Duodenal mucosa (tissue), 2 donors: ENCODE results near the gene PPP2R5E.

Source experiments
- H3K27ac ChIP-seq: one replicate; pipeline ENCODE4 v1.7.0; 2013; ENCODE audit warnings: low read depth, low read length
- H3K27me3 ChIP-seq, 2 donors: one replicate each; pipeline ENCODE4 v1.7.0; 2013; ENCODE audit warnings: low read length in 2 of 2, control low read depth in 1 of 2; ENCODE audit not compliant: insufficient read depth in 2 of 2, control insufficient read depth in 1 of 2
- H3K36me3 ChIP-seq, 2 donors: one replicate each; pipeline ENCODE4 v1.7.0; 2013; ENCODE audit warnings: low read length in 2 of 2, control low read depth in 1 of 2; ENCODE audit not compliant: insufficient read depth in 2 of 2, control insufficient read depth in 1 of 2
- H3K4me1 ChIP-seq, 2 donors: one replicate each; pipeline ENCODE4 v1.7.0; 2013; ENCODE audit warnings: low read length in 2 of 2, control low read depth in 1 of 2; ENCODE audit not compliant: insufficient read depth in 2 of 2, control insufficient read depth in 1 of 2
- H3K4me3 ChIP-seq, 2 donors: one replicate each; pipeline ENCODE4 v1.7.0; 2013; ENCODE audit warnings: low read length in 2 of 2, low read depth in 1 of 2
- H3K9ac ChIP-seq, 2 donors: one replicate each; pipeline ENCODE4 v1.7.0; 2013; ENCODE audit warnings: low read length in 2 of 2, low read depth in 1 of 2
- H3K9me3 ChIP-seq, 2 donors: one replicate each; pipeline ENCODE4 v1.7.0; 2013; ENCODE audit warnings: low read length in 2 of 2, control low read depth in 1 of 2; ENCODE audit not compliant: control insufficient read depth in 1 of 2

PPP2R5E gene

GRCh38 chr14:63460680-63461369 is 82.4 kb downstream of the PPP2R5E start:
- Histone ChIP-seq H3K4me1 (peaks cover 0 to 4% of the 10 kb centered on the region in 2 donors), H3K4me3 (no peak overlapping the region), H3K27ac (no peak overlapping the region), H3K27me3 (no peaks in the 10 kb centered on the region), H3K9me3 (no peaks in the 10 kb centered on the region), H3K9ac (no peak overlapping the region), H3K36me3 (no peaks in the 10 kb centered on the region)

DNA sequence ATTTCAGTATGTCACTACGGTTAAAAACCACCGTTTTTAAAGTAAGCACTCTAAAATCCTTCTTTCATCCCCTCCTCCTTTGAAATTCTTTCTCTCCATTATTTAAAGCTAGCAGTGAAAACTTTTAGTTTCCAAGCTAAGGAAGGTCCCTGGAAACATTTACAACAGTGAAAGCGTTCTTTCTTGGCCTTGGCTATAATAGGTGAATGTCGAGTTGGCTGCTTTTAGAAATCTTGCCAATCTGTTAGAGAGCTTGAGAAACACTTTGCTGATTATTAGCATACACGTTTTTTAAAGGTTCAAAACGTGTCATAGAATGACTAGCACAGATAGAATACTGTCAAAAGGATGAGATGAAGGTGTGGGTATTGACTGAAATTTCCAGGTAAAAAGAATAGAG is 83.4 kb downstream of the PPP2R5E start:
- no peak overlapping the region for H3K4me3 ChIP-seq
- H3K9me3 ChIP-seq = no peaks in the 10 kb centered on the region
- H3K4me1 ChIP-seq = peaks cover 4 to 5% of the 10 kb centered on the region in 2 donors
- no peak overlapping the region for H3K27ac ChIP-seq
- H3K9ac ChIP-seq = no peak overlapping the region
- no peaks in the 10 kb centered on the region for H3K27me3 ChIP-seq
- H3K36me3 ChIP-seq = no peaks in the 10 kb centered on the region

DNA sequence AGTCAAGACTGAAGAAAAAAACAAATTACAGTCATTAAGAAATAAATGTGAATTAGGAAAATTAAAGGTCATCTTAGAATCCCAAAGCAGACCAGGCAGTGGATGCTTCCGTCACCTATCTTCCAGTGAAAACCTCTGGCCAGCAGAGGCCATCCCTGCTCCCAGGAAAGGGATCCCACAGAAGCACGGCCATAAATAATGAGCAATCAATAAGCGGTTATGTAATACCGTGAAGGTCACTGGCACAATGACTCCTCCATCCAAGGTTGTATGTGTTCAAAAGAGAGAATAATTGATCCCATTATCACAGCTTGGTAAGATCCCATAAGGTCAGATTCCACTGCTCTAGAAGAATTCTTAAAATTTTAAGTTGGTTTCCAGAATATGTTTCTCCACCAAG is 85.7 kb downstream of the PPP2R5E start:
- Histone ChIP-seq H3K27me3 (no peaks in the 10 kb centered on the region), H3K36me3 (peaks cover 0 to 3% of the 10 kb centered on the region in 2 donors), H3K9ac (no peak overlapping the region), H3K27ac (no peak overlapping the region), H3K4me3 (no peak overlapping the region), H3K4me1 (peaks cover 4 to 7% of the 10 kb centered on the region in 2 donors), H3K9me3 (no peaks in the 10 kb centered on the region)

GRCh38 chr14:63454863-63455622 is 88.1 kb downstream of the PPP2R5E start:
- Histone ChIP-seq H3K36me3 (peaks cover 0 to 3% of the 10 kb centered on the region in 2 donors), H3K4me3 (no peak overlapping the region), H3K9me3 (no peaks in the 10 kb centered on the region), H3K4me1 (peaks cover 0 to 7% of the 10 kb centered on the region in 2 donors), H3K27me3 (no peaks in the 10 kb centered on the region), H3K9ac (no peak overlapping the region), H3K27ac (no peak overlapping the region)

DNA sequence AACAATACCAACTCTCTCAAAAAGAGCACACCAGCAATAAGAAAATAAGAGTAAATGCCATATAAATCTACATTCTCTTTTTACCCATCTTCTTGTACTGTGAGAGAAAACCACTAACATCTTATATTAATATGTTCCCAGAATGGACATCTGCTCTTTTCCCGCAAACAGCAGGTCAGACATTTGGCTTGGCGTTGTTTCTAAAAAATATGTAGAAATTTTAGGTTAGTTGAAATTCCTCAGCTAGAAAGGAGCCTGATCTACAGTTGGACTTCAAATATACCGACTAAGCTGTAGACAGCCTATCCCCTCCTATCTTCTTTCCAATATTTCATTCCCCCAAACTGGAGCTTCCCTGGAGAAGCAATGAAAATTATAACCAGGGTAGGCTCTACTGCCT is 88.7 kb downstream of the PPP2R5E start:
- Histone ChIP-seq H3K9me3 (no peaks in the 10 kb centered on the region), H3K27me3 (no peaks in the 10 kb centered on the region), H3K27ac (no peak overlapping the region), H3K4me3 (no peak overlapping the region), H3K9ac (no peak overlapping the region), H3K36me3 (peaks cover 0 to 3% of the 10 kb centered on the region in 2 donors), H3K4me1 (peaks cover 0 to 7% of the 10 kb centered on the region in 2 donors)

GRCh38 chr14:63453443-63453936 is 89.7 kb downstream of the PPP2R5E start:
- Histone ChIP-seq H3K27ac (no peak overlapping the region), H3K9ac (no peak overlapping the region), H3K4me1 (peaks cover 0 to 7% of the 10 kb centered on the region in 2 donors), H3K36me3 (peaks cover 0 to 3% of the 10 kb centered on the region in 2 donors), H3K4me3 (no peak overlapping the region), H3K9me3 (no peaks in the 10 kb centered on the region), H3K27me3 (no peaks in the 10 kb centered on the region)

DNA sequence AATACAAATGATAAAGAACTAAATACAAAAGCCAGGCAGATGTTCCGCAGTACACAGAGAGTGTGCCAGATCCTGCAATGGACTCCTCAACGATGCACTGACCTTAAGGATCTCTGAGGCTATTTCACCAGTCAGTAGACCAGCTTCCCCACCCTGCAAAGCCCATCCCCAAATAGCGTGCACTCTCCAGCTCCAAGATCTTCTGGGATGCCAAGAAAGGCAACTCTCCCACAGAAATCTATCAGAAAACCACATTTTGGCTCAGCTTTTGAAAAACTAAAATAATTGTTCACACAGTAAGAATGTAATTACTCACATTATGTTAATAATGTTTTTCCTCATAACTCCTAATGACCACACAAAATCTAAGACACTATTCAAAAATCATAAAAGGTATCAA is 90.4 kb downstream of the PPP2R5E start:
- H3K27ac ChIP-seq = no peak overlapping the region
- no peaks in the 10 kb centered on the region for H3K27me3 ChIP-seq
- H3K9me3 ChIP-seq = no peaks in the 10 kb centered on the region
- H3K9ac ChIP-seq = no peak overlapping the region
- H3K4me3 ChIP-seq = no peak overlapping the region
- peaks cover 0 to 7% of the 10 kb centered on the region in 2 donors for H3K4me1 ChIP-seq
- H3K36me3 ChIP-seq = peaks cover 0 to 3% of the 10 kb centered on the region in 2 donors

- Histone ChIP-seq H3K4me3 (no peak overlapping the region), H3K36me3 (peaks cover 3 to 5% of the 10 kb centered on the region in 2 donors)
Observed at GRCh38 chr14:63448841-63449240, 94.3 kb downstream of the PPP2R5E start.

GRCh38 chr14:63444588-63444987 is 98.6 kb downstream of the PPP2R5E start:
- no peak overlapping the region for H3K27ac ChIP-seq
- H3K36me3 ChIP-seq = peaks cover 0 to 5% of the 10 kb centered on the region in 2 donors
- no peaks in the 10 kb centered on the region for H3K9me3 ChIP-seq
- H3K9ac ChIP-seq = no peak overlapping the region
- H3K4me3 ChIP-seq = no peak overlapping the region
- no peaks in the 10 kb centered on the region for H3K27me3 ChIP-seq
- no peaks in the 10 kb centered on the region for H3K4me1 ChIP-seq

More at GRCh38 chr14:63448841-63449240, 94.3 kb downstream of the PPP2R5E start:
- Histone ChIP-seq H3K9ac (no peak overlapping the region), H3K27ac (no peak overlapping the region), H3K4me1 (no peaks in the 10 kb centered on the region), H3K27me3 (no peaks in the 10 kb centered on the region), H3K9me3 (no peaks in the 10 kb centered on the region)

GRCh38 chr14:63443988-63444387 is 99.2 kb downstream of the PPP2R5E start:
- H3K9ac ChIP-seq = no peak overlapping the region
- no peaks in the 10 kb centered on the region for H3K9me3 ChIP-seq
- no peak overlapping the region for H3K27ac ChIP-seq
- peaks cover 0 to 5% of the 10 kb centered on the region in 2 donors for H3K36me3 ChIP-seq
- no peak overlapping the region for H3K4me3 ChIP-seq
- no peaks in the 10 kb centered on the region for H3K4me1 ChIP-seq
- no peaks in the 10 kb centered on the region for H3K27me3 ChIP-seq
